ENCODE measurements around the gene CKLF. TPM values are rescaled to one million over a fixed set of nuclear protein-coding genes. Genes with fewer than 3 reads are reported as not detected.
A peak's percentile ranks its signal among the peaks of the same experiment; 100 is the strongest.
"Not testable (repeated sequence)": the region's sequence is repeated elsewhere in the genome, so short reads cannot be mapped to it uniquely, and the experiment has no call there.

CKLF gene
- total and polyA plus RNA-seq, 7 experiments from 2014 or later = 24.1 to 160 (median 45.9) TPM

DNA sequence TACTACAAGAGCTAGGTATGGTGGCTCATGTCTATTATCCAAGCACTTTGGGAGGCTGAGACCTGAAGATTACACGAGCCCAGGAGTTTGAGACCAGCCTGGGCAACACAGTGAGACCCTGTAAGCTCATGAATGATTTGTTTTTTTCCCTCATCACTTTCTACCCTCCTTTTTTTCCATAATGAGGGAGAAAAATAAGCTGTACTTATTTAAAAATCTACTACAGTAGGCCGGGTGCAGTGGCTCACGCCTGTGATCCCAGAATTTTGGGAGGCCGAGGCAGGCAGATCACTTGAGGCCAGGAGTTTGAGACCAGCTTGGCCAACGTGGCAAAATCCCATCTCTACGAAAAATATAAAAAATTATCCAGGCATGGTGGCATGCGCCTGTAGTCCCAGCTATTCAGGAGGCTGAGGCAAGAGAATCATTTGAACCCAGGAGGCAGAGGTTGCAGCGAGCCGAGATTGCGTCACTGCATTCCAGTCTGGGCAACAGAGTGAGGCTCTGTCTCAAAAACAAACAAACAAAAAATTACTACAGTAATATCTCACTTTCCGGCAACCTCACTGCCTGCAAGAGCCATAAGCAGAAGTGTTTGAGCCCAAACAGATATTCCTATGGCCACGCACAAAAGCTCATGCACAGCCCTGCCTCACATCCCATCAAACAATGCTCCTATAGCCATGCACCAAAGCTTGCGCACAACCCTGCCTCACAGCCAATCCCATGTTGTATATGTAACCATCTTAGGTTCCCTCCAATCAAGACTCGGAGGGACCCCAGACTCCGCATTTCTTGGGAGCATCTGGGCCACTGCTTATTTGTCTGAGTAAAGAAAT lies 39.9 kb upstream of the CKLF start:
- ChIA-PET CTCF (interaction anchor here (0.8 to 3.2 kb wide), 8 partner anchors 8 to 106 kb away, joined by 3 to 24 read pairs (median 4); partner anchors contain the start of gene CKLF), POLR2A (interaction anchor here (1.0 to 2.9 kb wide), 4 partner anchors 10 to 40 kb away, joined by 3 to 9 read pairs (median 4); partner anchors contain the start of gene CKLF)
- Histone ChIP-seq H3K36me3 (ENCODE audit: control insufficient read depth in 2 of 3, insufficient read depth in 3 of 3, low read length in 3 of 3) (no peaks in the 10 kb centered on the region), H3K27me3 (ENCODE audit: control insufficient read depth in 2 of 2, insufficient read depth in 2 of 2, low read length in 2 of 2) (no peaks in the 10 kb centered on the region), H3K4me1 (ENCODE audit: control insufficient read depth in 2 of 2, insufficient read depth in 2 of 2, low read length in 2 of 2) (peaks cover 24 to 27% of the 10 kb centered on the region in 2 donors), H3K9me3 (ENCODE audit: control insufficient read depth in 2 of 3, low read length in 3 of 3) (no peaks in the 10 kb centered on the region), H3K4me3 (ENCODE audit: low read length) (no peak overlapping the region), H3K27ac (ENCODE audit: low read depth, low read length) (no peak overlapping the region)
- Mint-ChIP-seq H3K36me3 (peaks cover 0 to 15% (median 0%) of the 10 kb centered on the region in 5 donors), H3K4me1 (peaks cover 33 to 44% (median 36%) of the 10 kb centered on the region in 7 donors), H3K27ac (peak overlapping the region in 3 of 9 donors; percentile 4 to 62 (median 32)), H3K27me3 (no peaks in the 10 kb centered on the region), H3K4me3 (no peak overlapping the region), H3K9me3 (no peaks in the 10 kb centered on the region)
- no peak for ATAC-seq
- no peak for DNase-seq
- intact Hi-C loops (cut with micrococcal nuclease) = loop anchor here in 1 of 2 donors (1.0 kb wide), 1 partner anchor 77 kb away; no protein-coding TSS in a partner anchor

DNA sequence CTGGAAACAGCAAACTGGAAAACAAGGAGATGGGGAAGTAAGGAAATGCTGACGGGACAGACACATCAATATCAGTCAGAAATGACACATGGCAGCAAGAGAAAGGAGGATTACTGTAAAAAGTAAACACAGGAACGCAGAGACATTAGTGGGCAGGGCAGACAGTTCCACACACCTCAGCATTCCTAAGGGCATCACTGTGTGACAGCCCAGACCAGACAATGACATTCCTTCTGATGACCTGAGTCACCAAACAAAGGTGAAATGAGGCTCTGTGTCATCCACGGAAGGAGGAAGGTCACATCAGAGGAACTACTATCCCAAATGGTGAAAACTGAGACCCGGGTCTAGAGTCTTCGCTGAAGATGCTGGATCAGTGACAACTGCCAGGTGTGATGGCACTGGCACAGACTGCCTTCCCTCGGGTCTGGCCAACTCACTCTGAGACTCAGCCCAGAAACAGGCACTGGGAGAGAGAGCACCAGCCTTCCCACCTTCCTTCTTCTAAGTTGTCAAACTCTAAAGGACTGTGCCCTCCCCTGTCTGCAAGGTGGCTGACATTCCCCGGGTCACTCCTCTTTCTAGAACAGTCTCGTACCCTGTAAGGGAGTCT lies 39.2 kb upstream of the CKLF start:
- Mint-ChIP-seq H3K36me3 (peaks cover 0 to 14% (median 0%) of the 10 kb centered on the region in 5 donors), H3K4me1 (peaks cover 37 to 49% (median 42%) of the 10 kb centered on the region in 7 donors), H3K9me3 (no peaks in the 10 kb centered on the region), H3K27me3 (no peaks in the 10 kb centered on the region), H3K27ac (peak overlapping the region in 2 of 9 donors; percentile 4 to 32), H3K4me3 (no peak overlapping the region)
- no peak for ATAC-seq
- DNase-seq = no peak
- Histone ChIP-seq H3K36me3 (ENCODE audit: control insufficient read depth in 2 of 3, insufficient read depth in 3 of 3, low read length in 3 of 3) (no peaks in the 10 kb centered on the region), H3K27me3 (ENCODE audit: control insufficient read depth in 2 of 2, insufficient read depth in 2 of 2, low read length in 2 of 2) (no peaks in the 10 kb centered on the region), H3K4me3 (ENCODE audit: low read length) (no peak overlapping the region), H3K9me3 (ENCODE audit: control insufficient read depth in 2 of 3, low read length in 3 of 3) (no peaks in the 10 kb centered on the region), H3K4me1 (ENCODE audit: control insufficient read depth in 2 of 2, insufficient read depth in 2 of 2, low read length in 2 of 2) (peaks cover 29 to 32% of the 10 kb centered on the region in 2 donors), H3K27ac (ENCODE audit: low read depth, low read length) (no peak overlapping the region)
- CTCF ChIA-PET = interaction anchor here (3.2 kb wide), 1 partner anchor 76 kb away, joined by 24 read pairs; no protein-coding TSS in a partner anchor
- POLR2A ChIA-PET = interaction anchor here (2.9 kb wide), 1 partner anchor 9 kb away, joined by 9 read pairs; no protein-coding TSS in a partner anchor
- intact Hi-C loops (cut with micrococcal nuclease) = no loop called here

DNA sequence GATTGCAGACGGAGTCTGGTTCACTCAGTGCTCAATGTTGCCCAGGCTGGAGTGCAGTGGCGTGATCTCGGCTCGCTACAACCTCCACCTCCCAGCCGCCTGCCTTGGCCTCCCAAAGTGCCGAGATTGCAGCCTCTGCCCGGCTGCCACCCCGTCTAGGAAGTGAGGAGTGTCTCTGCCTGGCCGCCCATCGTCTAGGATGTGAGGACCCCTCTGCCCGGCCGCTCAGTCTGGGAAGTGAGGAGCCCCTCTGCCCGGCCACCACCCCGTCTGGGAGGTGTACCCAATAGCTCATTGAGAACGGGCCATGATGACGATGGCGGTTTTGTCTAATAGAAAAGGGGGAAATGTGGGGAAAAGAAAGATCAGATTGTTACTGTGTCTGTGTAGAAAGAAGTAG lies 38.0 kb upstream of the CKLF start:
- Mint-ChIP-seq H3K4me1 (peaks cover 40 to 59% (median 49%) of the 10 kb centered on the region in 7 donors), H3K36me3 (peaks cover 0 to 14% (median 0%) of the 10 kb centered on the region in 5 donors), H3K27ac (peak overlapping the region in 2 of 9 donors; percentile 62 to 87)
- H3K4me3 ChIP-seq (ENCODE audit: low read length); H3K27ac ChIP-seq (ENCODE audit: low read depth, low read length); H3K9me3 ChIP-seq (ENCODE audit: control insufficient read depth in 2 of 3, low read length in 3 of 3); POLR2A ChIA-PET; ATAC-seq; H3K27me3 Mint-ChIP-seq; H3K4me3 Mint-ChIP-seq; H3K9me3 Mint-ChIP-seq; H3K27me3 ChIP-seq (ENCODE audit: control insufficient read depth in 2 of 2, insufficient read depth in 2 of 2, low read length in 2 of 2); H3K36me3 ChIP-seq (ENCODE audit: control insufficient read depth in 2 of 3, insufficient read depth in 3 of 3, low read length in 3 of 3); intact Hi-C loops (cut with micrococcal nuclease); CTCF ChIA-PET; DNase-seq: not testable (repeated sequence)
- H3K4me1 ChIP-seq (ENCODE audit: control insufficient read depth in 2 of 2, insufficient read depth in 2 of 2, low read length in 2 of 2) = peaks cover 29 to 35% of the 10 kb centered on the region in 2 donors

DNA sequence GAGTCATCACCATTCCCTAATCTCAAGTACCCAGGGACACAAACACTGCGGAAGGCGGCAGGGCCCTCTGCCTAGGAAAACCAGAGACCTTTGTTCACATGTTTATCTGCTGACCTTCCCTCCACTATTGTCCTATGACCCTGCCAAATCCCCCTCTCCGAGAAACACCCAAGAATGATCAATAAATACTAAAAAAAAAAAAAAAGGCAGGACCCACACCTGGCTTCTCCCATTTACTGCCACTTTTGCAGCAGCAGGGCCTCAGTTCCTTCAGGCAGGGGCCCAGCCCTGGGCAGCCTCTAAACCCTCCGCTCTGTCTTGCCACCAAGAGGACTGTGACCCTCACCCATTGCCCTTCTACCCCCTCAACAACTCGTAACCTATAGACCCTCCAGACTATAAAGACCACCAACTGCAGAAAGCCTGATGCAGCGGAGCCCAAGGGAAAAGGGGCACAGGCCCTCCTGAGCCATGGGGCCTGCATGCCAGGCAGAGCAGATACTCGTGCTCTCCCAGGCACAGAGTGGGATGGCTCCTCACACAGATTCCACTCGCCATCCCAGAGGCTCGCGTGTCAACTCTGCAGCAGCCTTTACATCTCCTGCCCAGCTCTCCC lies 37.3 kb upstream of the CKLF start:
- CTCF ChIA-PET; H3K27me3 ChIP-seq (ENCODE audit: control insufficient read depth in 2 of 2, insufficient read depth in 2 of 2, low read length in 2 of 2); ATAC-seq; H3K36me3 ChIP-seq (ENCODE audit: control insufficient read depth in 2 of 3, insufficient read depth in 3 of 3, low read length in 3 of 3); DNase-seq; intact Hi-C loops (cut with micrococcal nuclease); H3K4me3 ChIP-seq (ENCODE audit: low read length); H3K9me3 ChIP-seq (ENCODE audit: control insufficient read depth in 2 of 3, low read length in 3 of 3); H3K27me3 Mint-ChIP-seq; H3K27ac ChIP-seq (ENCODE audit: low read depth, low read length); H3K9me3 Mint-ChIP-seq: not testable (repeated sequence)
- Mint-ChIP-seq H3K4me1 (peaks cover 47 to 66% (median 56%) of the 10 kb centered on the region in 7 donors), H3K27ac (peak overlapping the region in 6 of 9 donors; percentile 22 to 99 (median 72)), H3K4me3 (peak overlapping the region in 2 of 10 donors; percentile 28 to 42), H3K36me3 (peaks cover 0 to 14% (median 0%) of the 10 kb centered on the region in 5 donors)
- peaks cover 35 to 42% of the 10 kb centered on the region in 2 donors for H3K4me1 ChIP-seq (ENCODE audit: control insufficient read depth in 2 of 2, insufficient read depth in 2 of 2, low read length in 2 of 2)
- POLR2A ChIA-PET = interaction anchor here (0.9 kb wide), 1 partner anchor 33 kb away, joined by 3 read pairs; no protein-coding TSS in a partner anchor

DNA sequence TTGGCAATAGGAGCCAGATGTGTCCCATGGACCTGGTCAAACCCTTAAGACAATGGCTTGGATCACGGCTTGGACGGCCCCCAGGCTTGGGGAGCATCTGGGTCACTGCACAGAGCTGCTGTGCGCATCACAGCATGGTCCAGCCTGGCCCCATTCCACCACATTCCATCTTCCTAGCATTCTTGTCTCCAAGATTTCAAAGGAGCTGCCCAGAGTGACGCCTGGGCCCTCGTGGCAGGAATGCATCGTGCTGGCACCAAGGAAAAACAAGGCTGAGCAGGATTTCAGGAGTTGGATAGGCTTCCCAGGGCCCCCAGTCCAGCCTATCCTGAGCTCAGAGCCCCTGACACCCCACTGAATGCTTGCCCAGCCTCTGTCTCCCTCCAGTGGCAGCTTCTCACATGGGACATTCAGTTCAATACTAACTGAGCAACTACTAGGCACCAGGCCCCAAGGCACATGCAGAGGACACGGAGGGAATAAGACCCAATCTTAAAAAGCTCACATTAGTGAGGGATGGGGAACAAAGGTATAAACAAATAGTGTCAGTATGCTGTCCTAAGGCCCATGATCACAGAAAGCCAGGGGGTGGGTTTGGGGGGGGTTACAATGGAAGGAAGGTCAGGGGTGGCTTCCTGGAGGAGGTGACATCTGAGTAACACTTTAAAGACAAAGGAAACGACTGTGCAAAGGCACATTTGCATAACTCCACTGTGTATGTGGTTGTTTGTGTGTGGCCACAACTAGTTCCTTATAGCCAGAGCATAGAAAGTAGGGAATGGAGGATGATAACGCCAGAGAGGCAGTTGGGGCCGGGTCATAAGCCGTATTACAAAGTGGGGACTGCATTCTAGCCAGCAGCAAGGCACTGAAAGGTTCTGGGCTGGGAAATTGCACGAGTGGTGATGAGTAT lies 36.5 kb upstream of the CKLF start:
- Histone ChIP-seq H3K36me3 (ENCODE audit: control insufficient read depth in 2 of 3, insufficient read depth in 3 of 3, low read length in 3 of 3) (no peaks in the 10 kb centered on the region), H3K27ac (ENCODE audit: low read depth, low read length) (peak overlapping the region; percentile 52), H3K9me3 (ENCODE audit: control insufficient read depth in 2 of 3, low read length in 3 of 3) (no peaks in the 10 kb centered on the region), H3K4me3 (ENCODE audit: low read length) (no peak overlapping the region), H3K27me3 (ENCODE audit: control insufficient read depth in 2 of 2, insufficient read depth in 2 of 2, low read length in 2 of 2) (no peaks in the 10 kb centered on the region), H3K4me1 (ENCODE audit: control insufficient read depth in 2 of 2, insufficient read depth in 2 of 2, low read length in 2 of 2) (peaks cover 43 to 49% of the 10 kb centered on the region in 2 donors)
- ChIA-PET CTCF (interaction anchor here (0.7 kb wide), 1 partner anchor 36 kb away, joined by 3 read pairs; no protein-coding TSS in a partner anchor), POLR2A (interaction anchor here (0.9 to 1.0 kb wide), 2 partner anchors 32 to 37 kb away, joined by 3 to 4 read pairs; partner anchors contain the start of gene CKLF)
- Mint-ChIP-seq H3K27me3 (no peaks in the 10 kb centered on the region), H3K4me1 (peaks cover 54 to 73% (median 64%) of the 10 kb centered on the region in 7 donors), H3K9me3 (no peaks in the 10 kb centered on the region), H3K4me3 (peak overlapping the region; percentile 23 to 88 (median 72)), H3K36me3 (peaks cover 0 to 14% (median 0%) of the 10 kb centered on the region in 5 donors), H3K27ac (peak overlapping the region; percentile 67 to 99 (median 89))
- intact Hi-C loops (cut with micrococcal nuclease) = loop anchor here in 1 of 2 donors (1.0 to 2.0 kb wide), 4 partner anchors 8 to 108 kb away; partner anchors contain the start of gene CMTM3
- no peak for ATAC-seq
- no peak for DNase-seq

Measured in naive thymus-derived CD4-positive, alpha-beta T cell (primary cell).